Dermis blood vessel endothelial cell (primary cell): ENCODE results near the gene PHAX. TPM values are rescaled to one million over a fixed set of nuclear protein-coding genes. Genes with fewer than 3 reads are reported as not detected.
A peak's percentile ranks its signal among the peaks of the same experiment; 100 is the strongest.
"Not testable (repeated sequence)": the region's sequence is repeated elsewhere in the genome, so short reads cannot be mapped to it uniquely, and the experiment has no call there.

Source experiments
- DNase-seq: peaks from one replicate; pipeline ENCODE4 v3.0.0; 2010
- total RNA-seq: library from RNA; depleted of rRNA; stranded (reverse); fragments of >200 nt; gene quantifications from 2 replicates; pipeline ENCODE4 v1.2.3, GENCODE V29; 2014

Gene PHAX
- total RNA-seq, 1 donor from 2014 or later = 67.4 TPM

- DNase-seq = no peak
Observed at GRCh38 chr5:126605525-126605924, 4.8 kb downstream of the PHAX start.

- DNase-seq = no peak
Observed at GRCh38 chr5:126610160-126610559, 9.4 kb downstream of the PHAX start.

DNA sequence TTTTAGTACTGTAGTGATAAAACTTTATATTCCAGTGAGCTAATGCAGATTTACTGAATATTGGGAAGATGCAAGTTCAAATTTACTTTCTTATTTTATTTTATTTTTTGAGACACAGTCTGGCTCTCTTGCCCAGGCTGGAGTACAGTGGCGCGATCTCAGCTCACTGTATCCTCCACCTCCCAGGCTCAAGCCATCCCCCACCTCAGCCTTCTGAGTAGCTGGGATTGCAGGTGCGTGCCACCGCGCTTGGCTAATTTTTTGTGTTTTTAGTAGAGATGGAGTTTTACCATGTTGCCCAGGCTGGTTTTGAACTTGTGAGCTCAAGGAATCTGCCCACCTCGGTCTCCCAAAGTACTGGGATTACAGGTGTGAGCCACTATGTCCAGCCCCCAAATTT, 9.9 kb downstream of the PHAX start:
- DNase-seq = no peak

DNA sequence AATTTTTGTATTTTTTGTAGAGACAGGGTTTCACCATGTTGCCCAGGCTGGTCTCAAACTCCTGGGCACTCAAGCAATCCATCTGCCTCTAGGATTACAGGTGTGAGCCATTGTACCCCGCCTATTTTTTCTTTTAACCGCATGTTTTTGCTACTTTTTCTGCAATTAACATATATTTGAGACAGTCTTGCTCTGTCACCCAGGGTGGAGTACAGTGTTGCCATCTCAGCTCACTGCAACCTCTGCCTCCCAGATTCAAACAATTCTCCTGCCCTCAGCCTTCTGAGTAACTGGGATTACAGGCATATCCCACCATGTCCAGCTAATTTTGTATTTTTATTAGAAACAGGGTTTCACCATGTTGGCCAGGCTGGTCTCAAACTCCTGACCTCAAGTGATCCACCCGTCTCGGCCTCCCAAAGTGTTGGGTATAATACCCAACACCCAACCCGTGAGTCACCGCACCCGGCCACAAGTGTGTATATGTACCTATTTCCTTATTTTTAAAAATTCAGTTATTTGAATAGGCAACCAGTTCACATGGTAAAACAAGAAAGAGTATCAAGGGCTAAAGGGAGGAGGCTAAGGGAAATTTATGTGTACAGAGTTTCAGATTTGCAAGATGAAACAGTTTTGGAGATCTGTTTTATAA, 13.3 kb downstream of the PHAX start:
- DNase-seq = no peak

DNA sequence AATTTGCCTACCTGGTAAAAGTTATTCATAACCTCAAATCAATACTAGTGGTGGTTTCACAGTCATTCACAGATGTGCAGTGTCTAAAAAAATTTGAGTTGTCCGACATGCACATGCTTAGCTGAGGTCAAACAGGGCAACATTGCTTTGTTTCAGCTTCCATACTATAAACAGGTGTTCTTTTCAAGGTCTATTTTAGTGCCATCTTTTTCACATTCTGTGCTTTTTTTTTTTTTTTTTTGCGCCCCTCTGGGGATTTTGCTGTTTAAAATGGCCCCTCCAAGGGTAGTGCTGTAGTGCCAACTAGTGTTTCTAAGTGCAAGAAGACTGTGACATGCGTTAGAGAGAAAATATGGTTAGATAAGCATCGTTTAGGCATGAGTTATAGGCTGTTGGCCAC, 14.5 kb downstream of the PHAX start:
- no peak for DNase-seq

GRCh38 chr5:126617603-126618002, 16.9 kb downstream of the PHAX start:
- not testable (repeated sequence) for DNase-seq

- DNase-seq = no peak
Observed at GRCh38 chr5:126619781-126620180, 19.0 kb downstream of the PHAX start.

DNA sequence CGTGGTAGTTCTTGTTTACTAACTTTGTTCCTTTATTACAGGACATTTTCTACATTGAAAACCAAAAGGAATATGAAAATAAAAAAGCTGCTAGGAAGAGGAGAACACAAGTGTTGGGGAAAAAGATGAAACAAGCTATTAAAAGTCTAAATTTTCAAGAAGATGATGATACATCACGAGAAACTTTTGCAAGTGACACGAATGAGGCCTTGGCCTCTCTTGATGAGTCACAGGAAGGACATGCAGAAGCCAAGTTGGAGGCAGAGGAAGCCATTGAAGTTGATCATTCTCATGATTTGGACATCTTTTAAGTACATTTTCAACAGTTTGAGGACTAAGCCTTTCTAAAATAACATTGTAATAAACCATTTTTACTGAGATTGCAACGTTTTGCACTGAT, 23.8 kb downstream of the PHAX start:
- peak; percentile 63 for DNase-seq

- no peak for DNase-seq
Observed at GRCh38 chr5:126628102-126628501, 27.4 kb downstream of the PHAX start.

DNA sequence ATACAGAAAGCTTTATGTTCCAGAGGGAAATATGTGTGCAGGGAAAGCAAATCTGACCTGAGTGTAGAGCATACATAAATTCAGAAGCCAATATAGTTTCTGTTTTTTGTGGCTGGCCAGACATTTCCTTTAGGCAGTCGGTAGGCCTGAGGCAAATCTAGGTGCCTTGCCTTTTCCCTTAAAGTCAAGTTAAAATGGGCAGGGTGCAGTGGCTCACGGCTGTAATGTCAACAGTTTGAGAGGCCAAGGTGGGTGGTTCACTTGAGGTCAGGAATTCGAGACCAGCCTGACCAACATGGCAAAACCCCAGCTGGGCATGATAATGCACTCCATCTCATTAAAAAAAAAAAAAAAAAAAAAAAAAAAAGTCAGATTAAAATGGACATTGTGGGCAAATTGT, 31.2 kb downstream of the PHAX start:
- no peak for DNase-seq

DNA sequence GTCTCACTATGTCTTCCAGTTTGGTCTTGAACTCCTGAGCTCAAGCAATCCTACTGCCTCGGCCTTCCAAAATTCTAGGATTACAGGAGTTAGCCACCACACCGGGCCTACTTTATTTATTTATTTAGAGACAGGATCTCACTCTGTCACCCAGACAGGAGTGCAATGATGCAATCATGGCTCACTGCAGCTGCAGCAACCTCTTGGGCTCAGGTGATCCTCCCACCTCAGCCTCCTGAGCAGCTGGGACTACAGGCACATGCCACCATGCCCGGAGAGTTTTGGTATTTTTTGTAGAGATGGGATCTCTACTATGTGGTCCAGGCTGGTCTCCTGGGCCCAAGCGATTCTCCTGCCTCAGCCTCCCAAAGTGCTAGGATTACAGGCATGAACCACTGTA, 32.8 kb downstream of the PHAX start:
- no peak for DNase-seq

DNA sequence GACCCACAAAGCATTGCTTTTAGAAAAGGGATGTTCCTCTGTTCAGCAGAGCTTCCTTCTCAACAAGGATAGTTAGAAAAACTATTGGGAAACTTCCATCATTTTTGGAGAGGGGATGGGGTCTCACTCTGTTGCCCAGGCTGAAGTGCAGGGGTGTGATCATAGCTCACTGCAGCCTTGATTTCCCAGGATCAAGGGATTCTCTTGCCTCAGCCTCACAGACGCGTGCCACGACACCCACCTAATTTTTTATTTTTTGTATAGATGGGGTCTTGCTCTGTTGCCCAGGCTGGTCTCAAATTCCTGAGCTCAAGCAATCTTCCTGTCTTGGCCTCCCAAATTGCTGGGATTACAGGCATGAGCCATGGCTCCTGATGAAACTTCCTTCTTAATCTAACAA, 34.8 kb downstream of the PHAX start:
- DNase-seq = no peak

DNA sequence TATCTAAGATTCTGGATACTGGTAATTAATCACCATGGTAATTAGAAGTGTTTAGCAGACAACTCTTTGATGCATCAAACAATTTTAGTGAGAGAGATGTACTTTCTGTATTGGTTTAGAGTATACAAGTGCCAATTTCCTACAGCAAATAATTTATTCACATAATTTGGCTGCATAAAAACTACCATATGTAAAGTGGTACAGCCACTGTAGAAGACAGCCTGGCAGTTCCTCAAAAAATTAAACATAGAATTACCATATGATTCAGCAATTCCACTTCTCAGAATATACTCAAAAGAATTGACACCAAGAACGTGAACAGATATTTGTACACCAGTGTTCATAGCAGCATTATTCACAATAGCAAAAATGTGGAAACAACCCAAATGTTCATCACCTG, 36.2 kb downstream of the PHAX start:
- DNase-seq = no peak

DNA sequence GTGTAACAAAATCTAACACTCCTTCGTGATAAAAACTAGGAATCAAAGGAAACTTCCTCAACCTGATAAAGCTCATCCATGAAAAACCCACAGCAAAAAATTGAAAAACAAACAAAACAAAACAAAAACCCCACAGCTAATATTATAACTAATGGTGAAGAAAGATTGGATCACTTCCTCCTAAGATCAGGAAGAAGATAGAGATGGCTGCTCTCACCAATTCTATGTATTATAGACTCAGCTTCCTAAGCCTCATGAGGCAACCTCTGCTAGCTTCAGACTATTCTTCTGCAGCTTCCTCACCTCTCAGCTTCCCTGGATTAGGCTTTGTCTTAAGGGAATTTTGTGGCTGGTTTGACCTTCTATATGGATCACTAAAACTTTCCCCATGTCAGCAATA, 40.1 kb downstream of the PHAX start:
- DNase-seq = no peak

DNA sequence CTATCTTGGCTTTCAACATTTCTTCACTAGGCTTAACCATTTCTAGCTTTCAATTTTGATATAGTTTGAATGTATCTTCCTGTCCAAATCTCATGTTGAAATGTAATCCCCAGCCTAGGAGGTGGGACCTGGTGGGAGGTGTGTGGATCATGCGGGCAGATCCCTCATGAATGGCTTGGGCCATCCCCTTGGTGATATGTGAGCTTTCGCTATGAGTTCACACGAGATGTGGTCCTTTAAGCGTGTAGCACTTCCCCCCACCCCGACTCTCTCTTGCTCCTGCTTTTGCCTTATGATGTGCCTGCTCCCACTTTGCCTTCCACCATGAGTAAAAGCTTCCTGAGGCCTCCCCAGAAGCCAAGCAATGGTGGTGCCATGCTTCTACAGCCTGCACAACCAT, 40.6 kb downstream of the PHAX start:
- no peak for DNase-seq

- no peak for DNase-seq
Observed at GRCh38 chr5:126645132-126645531, 44.4 kb downstream of the PHAX start.

DNA sequence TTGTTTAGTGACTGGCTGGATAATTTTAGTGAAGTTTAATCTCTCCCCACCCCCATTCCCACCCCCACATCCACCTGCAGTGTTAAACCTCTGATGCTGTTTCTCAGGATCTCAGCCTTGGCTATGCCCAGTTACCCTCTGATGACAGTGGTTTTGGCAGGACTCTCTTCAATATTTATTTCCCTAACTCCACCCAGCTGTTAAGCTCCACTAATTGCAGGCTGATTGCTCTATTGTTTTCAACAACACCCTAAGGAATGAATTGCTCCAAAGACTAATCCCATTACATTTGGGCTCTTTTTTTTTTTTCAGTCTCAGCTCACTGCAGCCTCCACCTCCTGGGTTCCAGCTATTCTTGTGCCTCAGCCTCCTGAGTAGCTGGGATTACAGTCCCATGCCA, 46.3 kb downstream of the PHAX start:
- no peak for DNase-seq

- no peak for DNase-seq
Observed at GRCh38 chr5:126648471-126648870, 47.7 kb downstream of the PHAX start.

GRCh38 chr5:126649057-126649456, 48.3 kb downstream of the PHAX start:
- not testable (repeated sequence) for DNase-seq

GRCh38 chr5:126649709-126650108, 49.0 kb downstream of the PHAX start:
- not testable (repeated sequence) for DNase-seq

- no peak for DNase-seq
Observed at GRCh38 chr5:126650463-126650862, 49.7 kb downstream of the PHAX start.

DNA sequence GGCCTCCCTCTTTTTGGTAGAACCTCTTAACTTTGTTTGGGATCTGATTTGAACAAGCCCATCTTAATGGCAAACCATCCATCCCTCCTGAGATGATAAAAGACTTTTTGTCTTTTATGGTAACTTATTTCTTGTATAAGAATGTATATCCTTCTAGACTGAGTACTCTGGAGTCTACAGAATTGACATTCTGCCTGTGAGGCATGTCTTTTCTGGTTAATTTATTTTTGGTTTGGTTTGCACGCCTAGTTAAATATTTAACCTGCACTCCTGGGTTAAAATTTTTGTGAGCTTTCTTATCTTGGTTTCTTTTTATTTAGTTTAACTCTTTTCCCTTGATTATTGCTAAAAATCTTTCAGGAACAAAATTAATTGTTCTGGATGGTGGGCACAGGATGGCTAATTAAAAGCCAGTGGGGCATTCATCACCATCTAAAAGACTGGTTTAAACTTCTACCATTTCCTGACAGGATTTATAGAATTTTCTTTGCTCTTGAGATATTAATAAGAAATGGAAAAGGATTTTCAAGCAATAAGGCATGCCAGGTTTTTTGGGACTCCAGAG, 50.3 kb downstream of the PHAX start:
- no peak for DNase-seq

DNA sequence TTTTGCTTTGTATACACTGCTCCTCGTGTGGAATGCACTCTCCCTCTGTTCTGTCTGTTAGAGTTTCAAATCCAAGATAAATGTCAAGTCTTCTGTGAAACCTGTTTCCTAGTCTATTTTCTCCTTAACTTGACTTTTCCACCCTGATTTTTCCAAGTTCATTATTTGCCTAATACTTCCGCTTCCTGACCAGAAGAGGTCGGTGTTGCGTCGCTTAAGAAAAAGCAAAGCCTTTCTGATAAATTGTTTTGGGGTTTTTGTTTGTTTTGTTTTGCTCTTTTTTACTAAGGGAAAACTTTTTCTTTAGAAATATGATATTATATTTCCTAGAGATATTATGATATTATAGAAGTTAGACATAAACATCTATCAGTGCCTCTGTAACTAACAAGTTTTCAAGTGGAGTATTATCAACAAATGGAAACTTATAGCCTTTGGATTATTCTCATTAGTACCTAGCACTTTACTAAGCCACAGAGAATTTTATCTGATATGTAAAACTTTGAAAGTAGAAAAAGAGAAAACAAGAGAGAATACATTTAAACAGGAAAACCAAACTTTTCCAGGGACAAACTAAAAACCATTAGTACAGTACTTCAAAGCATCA, 55.8 kb downstream of the PHAX start:
- peak; percentile 70 for DNase-seq

- no peak for DNase-seq
Observed at GRCh38 chr5:126658561-126658960, 57.8 kb downstream of the PHAX start.
